Mesenteric fat pad (tissue), 1 donor: ENCODE results near the gene DUOX1. TPM values are rescaled to one million over a fixed set of nuclear protein-coding genes. Genes with fewer than 3 reads are reported as not detected.

Experiments
- DNase-seq: peaks from one replicate; pipeline ENCODE4 v3.0.0-alpha.2; 2020; ENCODE audit warnings: low spot score
- total RNA-seq: library from RNA; stranded (reverse); fragmentation: NEBNext Ultra II Directional; extraction: Animal tissue kit (Norgen Biotek cat#: 25700); gene quantifications from one replicate; pipeline ENCODE4 v1.2.1, GENCODE V29; 2021
- donor health status: DM: yes; HTN: yes; CAD: no.

DUOX1 gene
- total RNA-seq, 1 donor from 2014 or later, result 2.5 TPM

DNA sequence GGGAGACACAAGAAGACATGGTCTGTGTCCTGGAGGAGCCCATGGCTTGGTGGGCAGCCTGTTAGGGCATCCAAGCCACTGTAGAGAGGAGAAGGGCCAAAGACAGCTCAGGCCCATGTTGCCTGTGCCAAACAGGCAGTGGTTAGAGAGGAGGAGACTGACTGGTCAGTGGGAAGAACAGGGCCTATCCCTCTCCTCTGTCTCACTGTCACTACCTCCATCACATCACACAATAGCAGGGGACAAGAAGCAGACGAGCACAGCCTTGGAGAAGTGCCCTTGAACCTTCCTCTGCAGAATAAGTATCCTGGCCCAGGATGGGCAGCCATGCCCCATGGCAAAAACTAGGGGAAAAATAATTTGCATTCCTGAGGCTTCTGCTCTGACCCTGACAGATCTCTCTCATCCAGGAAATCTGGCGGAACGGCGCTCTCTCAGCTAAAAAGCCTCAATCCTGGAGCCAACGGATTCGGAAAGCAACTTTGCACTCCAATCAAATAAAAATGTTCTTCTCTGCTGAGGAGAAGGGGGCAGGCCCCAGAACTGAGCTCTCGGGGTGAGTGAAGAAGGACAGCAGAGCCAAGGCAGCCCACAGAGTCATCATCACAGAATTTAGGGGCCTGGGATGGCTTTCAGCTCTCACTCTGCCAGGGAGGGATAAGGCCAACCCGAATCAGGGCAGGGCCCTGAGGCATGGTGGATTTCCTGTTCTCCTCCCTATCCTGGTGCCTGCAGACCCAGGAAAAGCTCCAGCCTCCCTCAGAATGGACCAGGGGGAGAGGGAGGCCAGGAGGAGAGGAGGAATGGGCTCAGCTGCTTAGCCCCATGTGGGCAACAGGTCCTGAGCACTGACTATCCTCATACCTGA lies 56.3 kb downstream of the DUOX1 start:
- no peak for DNase-seq

DNA sequence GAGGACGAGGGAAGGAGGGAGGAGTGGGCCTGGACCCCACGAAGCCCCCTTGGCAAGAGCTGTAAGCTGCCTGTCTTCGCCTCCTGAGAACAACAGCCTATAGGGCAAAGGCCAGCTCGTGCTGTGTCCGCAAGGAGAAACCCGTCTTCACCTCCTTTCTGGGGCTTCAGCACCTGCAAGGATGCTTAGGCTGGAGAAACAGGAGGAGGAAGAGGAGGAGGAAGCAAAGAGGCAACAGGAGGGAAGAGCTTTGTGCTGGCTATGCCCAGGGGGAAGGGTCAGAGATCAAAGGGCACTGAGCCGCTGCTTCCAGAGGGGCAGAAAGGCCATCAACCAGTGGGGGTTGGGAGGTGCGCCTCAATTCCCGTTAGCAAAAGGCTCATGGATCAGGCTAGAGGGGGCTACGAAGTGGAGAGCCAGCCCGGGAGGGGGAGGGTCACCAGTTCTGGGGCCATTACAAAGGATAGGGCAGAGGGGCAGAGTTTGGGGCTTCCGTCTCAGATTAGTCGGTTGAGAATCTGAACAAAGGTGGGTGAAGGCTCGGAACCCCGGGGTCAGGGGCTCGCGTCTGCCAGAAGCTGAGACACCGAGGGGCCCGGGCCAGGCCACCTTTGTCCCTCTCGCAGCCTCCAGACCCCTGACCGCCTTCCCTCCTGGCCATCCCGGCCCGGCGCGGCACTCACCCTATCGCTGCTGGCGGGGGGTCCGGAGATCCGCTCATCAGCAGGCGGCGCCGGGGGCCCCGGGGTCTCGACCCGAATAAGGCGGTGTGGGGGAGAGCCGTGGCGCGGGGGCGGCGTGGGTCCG lies 57.2 kb downstream of the DUOX1 start:
- peak; percentile 89 for DNase-seq

DNA sequence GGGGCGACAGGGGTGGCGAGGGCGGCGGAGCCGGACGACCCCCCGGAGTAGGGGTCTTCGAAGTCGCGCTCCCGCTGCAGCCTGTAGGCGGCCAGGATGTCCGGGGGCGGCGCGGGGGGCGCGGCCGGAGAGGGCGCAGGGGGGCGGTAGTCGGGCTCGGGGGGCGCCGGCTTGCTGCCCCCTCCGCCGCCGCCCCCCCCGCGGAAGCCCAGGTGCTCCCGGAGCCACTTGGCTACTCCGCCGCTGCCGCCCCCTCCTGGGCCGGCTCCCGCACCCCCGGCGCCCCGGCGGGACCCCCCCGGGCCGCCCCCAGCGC lies 57.7 kb downstream of the DUOX1 start:
- DNase-seq, result no peak

DNA sequence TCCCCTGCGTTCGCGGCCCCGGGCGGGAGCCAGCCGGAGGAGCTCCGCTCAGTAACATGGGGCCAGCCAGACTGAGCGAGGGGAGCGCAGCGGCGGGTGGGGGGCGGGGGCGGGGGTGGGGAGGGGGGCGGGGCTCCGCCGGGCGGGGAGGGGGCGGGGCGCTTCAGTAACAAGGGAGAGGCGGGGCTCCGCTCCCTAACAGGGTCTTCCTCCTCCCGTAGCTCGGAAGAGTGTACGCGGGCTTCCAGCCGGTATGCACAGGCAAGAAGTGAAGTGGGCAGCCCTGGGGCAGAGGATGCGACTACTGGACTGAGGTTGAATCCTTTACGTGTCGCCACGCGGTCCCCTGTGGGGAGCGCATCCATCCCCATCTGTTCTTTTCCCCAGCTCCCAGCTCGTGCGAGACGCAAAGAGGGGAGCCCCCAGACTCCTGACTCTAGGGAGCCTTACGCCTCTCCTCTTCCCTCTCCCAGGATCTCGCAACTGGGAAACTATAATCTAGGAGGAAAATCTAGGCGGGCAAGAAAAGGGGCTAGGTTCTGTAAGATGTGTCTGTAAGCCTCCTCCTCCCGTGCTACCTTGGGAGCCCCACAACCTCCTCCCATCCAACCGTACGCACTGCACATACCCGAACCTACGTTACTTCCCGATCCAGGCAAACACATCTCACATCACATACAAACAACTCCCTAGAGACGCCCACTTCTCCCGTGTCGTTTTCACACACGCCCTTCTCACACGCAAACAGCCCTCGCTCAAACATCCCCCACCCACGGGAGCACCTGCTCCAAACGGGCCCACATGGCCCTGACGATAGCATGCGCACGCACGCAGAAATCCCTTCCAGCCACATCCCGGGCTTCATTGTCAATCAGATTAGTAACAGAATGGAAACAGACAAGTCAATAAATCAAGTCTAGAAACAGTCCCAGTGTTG lies 58.4 kb downstream of the DUOX1 start, which contains the start of gene SHF:
TSS of gene SHF (minus strand) at position 73 of the 937 bp plus-strand sequence. CDS start at position 58, 15 bp downstream.
- peak; percentile 85 for DNase-seq

DNA sequence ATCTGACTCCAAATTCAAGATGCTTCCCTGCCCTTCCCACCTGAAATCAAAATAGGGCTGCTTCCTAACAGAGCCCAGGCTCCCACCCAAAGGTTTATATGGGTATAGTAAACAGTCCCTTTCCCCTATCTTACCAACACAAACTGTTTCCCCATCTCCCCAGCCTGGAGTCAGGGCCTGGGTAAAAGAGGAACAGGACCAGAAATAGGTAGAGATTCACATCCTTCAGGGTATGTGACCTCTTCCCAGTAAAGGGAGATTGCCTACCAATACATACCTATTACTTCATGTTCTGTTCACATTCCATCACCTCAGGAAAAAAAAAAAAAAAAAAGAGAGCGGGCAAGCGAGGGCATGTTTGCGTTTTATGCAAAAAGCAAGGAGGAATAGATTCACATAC lies 67.7 kb downstream of the DUOX1 start:
- DNase-seq, result peak; percentile 11

DNA sequence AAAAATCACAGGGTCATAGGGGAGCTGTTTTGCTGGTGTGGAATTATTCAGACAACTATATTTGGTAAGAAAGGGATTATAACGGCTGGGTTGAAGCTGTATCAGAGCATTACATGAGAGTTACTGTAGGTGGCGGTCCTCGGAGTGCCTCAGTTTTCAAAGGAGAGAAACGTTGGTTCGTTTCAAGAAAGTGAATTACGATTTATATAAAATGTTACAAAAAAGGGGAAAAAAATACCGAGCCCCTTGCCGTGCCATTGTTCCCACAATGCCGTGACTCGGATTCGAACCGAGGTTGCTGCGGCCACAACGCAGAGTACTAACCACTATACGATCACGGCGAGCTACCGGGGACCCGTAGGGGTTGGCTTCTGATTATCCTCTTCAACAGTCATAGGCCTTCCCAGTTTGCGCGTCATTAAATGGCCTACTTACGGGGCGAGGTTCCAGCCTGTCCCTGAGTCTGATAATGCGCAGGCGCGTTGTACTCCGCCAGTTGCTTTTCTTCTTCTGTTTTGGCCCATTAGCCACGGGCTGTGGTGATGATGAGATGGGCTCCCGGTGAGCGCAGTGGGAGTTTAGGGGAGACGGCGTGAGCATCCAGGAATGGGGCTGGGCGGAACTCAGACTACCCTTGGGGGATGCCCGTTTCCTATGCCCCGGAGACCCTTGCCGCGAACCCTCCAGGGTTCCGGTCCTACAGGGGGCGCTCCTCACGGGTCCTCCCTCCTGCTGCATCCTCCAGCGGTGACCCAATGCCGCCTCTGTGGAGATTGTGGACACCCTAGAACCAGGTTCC lies 68.7 kb downstream of the DUOX1 start:
- DNase-seq, result peak; percentile 95

DNA sequence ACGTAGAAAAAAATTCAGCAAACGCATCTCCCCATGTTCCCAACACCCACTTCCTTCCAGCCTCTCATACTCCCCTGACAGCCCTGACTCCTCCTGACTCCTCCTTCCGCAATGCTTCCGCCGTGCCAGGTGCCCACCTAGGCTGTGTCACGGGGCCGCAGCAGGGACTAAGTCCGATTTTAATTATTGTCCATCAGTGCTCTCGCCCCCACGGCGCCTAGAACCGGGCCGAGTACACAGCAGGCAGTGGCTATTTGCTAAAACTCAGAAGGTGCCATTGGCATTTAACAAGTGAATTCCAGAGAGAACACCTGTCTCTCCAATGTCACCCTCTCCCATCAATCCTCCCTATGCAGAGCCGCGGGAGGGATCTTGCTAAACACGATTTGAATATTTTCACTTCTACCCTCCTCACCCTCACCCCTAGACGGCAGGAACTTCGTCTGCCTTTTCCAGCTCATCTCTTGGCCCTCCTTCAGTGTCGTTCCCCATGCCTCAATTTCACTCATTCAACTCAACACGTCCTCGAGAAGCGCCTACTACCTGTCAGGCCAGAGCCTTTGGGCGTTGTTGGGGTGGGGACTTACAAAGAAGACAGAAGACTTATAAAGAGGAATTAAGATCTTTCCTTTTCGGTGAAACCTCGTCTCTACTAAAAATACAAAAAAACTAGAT lies 69.5 kb downstream of the DUOX1 start:
- no peak for DNase-seq

DNA sequence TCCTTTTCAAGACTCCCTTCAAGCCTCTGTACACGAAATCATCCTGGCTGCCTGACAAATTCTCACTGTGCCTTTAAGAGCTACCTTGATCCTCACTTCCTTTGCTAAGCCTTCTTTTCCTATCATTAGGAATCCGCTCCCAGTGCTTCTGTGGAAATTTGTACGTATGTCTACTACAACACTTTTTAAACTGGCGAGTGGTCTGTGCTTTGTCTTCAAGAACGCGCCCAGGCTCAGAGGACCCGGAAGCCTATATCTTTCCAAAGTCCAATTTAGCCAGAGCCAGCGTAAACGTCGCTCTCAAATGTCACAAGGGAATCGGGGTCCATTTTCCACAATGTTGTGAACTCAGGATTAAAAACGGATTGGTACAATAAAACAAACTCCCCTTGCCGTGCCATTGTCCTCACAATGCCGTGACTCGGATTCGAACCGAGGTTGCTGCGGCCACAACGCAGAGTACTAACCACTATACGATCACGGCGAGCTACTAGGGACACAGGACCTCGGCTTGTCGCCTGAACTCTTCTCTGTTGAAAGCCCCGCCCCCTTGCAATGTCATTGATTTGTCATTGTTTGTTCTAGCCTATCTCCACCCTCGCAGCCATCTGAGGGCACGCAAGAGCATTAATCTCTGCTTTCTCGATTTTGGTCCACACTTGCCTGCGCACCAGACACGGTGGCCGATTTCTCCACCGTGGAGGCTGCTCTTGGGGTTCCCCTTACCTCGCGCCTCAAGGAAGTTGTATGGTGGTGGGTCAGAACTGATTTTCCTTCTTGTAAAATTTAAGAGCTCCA lies 70.4 kb downstream of the DUOX1 start:
- DNase-seq, result peak; percentile 98

DNA sequence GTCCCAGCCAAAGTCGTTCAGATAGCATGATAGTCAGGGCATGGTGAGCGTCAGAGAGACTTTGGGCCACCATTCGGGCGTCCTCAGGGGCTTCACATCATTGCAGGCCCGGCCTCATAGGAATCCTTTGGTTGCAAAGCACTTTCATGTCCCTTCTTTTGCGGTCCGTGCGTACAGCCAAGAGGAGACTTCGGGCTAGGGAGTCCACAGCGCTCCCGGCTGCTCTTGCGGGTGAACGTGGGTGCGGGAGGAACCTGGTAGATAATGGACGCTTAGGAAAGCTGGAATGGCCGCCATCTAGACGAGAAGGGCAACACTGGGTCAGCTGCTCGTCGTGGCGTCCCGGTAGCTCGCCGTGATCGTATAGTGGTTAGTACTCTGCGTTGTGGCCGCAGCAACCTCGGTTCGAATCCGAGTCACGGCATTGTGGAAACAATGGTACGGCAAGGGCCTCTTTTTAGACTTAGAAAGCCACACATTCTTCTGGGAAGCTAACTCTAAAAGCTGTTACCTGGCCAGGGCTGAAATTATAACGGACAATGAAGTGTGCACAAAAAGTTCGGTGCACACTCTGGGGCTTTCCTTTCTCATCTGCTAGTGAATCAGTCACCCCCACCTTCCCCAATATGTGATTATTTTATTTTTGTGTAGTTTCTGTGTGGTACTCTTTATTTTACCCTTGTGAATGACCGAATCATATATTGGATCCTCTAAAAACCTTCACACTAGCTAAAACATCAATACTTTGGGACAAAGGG lies 71.2 kb downstream of the DUOX1 start:
- DNase-seq, result no peak

DNA sequence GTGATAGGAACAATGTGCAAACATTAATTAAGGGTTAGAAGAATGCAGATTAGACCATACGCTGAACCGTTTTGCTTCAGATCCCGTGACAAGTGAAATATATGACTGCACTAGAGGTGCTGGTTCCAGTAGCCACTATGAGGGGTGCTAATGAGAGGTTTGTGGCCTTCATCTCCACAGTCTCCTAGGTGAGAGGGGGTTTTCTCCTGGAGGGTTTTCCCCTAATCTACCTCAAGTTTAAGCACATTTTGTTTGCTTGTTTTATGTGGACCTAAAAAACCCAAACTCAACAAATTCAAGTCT lies 71.7 kb downstream of the DUOX1 start:
- no peak for DNase-seq

DNA sequence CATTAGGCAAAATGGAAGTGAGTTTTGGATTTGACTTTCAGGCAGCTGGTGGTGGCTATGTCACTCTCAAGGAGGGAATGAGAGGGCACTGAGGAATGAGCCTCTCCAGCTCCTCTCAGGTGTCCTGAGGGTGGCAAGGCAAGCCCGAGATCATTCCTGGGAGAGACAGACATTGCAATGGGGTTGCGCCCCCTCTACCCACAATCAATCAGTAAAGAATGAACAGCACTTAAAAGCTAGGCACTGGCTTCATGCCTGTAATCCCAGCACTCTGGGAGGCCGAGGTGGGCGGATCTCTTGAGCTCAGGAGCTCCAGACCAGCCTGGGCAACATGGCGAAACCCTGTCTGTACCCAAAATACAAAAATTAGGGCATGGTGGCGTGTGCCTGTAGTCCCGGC lies 72.1 kb downstream of the DUOX1 start:
- no peak for DNase-seq

DNA sequence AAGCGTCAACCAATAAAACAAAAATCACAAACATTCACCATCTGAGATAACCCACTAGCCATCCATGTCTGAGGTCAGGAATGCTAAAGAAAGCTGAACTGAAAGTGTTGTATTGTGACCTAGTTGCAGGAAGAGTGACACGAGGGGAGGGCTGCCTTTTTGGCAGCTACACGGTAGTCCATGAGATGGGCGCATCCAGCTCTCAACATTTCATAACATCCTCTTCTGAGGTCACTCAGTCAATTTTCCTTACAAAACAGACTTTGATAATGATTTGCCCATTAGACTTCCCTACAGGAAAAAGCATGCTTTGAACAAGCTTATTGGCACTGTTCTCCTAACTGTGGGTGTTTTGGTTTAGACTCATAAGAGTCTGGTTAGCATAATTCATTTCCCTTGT lies 73.4 kb downstream of the DUOX1 start:
- no peak for DNase-seq

DNA sequence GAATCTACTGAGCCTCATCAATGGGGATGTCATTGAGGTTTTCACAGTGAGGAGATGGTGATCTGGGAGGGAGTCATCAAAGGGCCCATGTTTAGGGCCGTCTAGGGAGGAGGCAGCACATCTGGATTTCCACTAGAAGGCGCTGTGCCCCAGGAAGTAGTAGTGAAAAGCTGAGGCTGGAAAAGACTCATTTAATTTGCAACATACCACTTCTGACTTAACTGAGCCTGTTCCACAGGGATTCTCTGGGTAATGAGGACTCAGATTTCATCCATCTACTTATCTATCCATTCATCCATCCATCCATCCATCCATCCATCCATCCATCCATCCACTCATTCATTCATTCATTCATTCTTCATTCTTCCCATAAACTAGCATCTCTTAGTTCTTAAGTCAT lies 75.4 kb downstream of the DUOX1 start:
- DNase-seq, result no peak

DNA sequence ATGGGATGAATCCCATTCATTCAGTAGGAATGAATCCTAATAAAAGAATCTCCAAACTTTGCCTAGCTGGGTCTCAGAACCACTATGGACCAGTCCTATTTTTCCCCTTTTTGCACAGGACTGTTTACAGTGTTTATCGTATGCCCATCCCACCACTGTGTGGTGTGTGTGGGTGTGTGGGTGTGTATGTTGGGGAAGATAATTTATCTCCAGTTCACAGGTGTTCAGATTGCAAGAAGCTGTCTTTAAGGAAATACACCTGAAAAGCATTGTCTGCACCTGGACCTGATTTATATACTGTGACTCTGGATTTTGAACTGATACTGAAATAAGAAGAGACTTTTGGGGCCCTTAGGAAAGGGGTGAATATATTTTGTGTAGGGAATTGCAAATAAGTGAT lies 82.7 kb downstream of the DUOX1 start:
- no peak for DNase-seq
